AG04450 (cell line): Measurements from ENCODE around the gene CHST12. TPM values are rescaled to one million over a fixed set of nuclear protein-coding genes. Genes with fewer than 3 reads are reported as not detected.
"Not testable (repeated sequence)": the region's sequence is repeated elsewhere in the genome, so short reads cannot be mapped to it uniquely, and the experiment has no call there.

ENCODE experiments used
- CTCF ChIA-PET: fragments of 300-600, 350-600 bp; formaldehyde crosslinking; extraction: SDS; loops from one replicate; lab custom pipeline; 2022; ENCODE audit warnings: antibody characterized with exemption, inconsistent platforms; lab: Charles Lee
- POLR2A ChIA-PET: fragments of 350-600 bp; formaldehyde crosslinking; extraction: SDS; loops from one replicate; lab custom pipeline; 2021; ENCODE audit warnings: antibody characterized with exemption, inconsistent platforms; lab: Yijun Ruan, JAX
- DNase-seq: peaks from one replicate; pipeline ENCODE4 v3.0.0-alpha.2; 2011; ENCODE audit warnings: low read depth, low spot score
- H3K27ac ChIP-seq: one replicate; pipeline ENCODE4 v1.5.1; 2012; ENCODE audit warnings: low read depth, low read length, control low read depth
- H3K27me3 ChIP-seq: one replicate; pipeline ENCODE4 v1.6.0; 2012; ENCODE audit warnings: low read length; ENCODE audit not compliant: control insufficient read depth, insufficient read depth
- H3K4me3 ChIP-seq: 2 replicates; pipeline ENCODE4 v1.5.1; 2011; ENCODE audit warnings: mild to moderate bottlenecking, low read depth, low read length, control low read depth
- H3K9me3 ChIP-seq: 2 replicates; pipeline ENCODE4 v1.5.1; 2012; ENCODE audit warnings: low read length; ENCODE audit not compliant: control insufficient read depth, insufficient read depth
- polyA plus RNA-seq: library from polyadenylated mRNA; depleted of rRNA; stranded (reverse); fragments of >200 nt; gene quantifications from 2 replicates; pipeline ENCODE4 v1.2.3, GENCODE V29; 2011
- TF ChIP-seq, protein P1 (sequence below): IDR thresholded peaks from 2 replicates; pipeline ENCODE4 v1.5.1; 2011; ENCODE audit warnings: low read depth, low read length, control low read depth, inconsistent platforms

The CHST12 gene
- polyA plus RNA-seq, 1 experiment = 8.7 TPM

DNA sequence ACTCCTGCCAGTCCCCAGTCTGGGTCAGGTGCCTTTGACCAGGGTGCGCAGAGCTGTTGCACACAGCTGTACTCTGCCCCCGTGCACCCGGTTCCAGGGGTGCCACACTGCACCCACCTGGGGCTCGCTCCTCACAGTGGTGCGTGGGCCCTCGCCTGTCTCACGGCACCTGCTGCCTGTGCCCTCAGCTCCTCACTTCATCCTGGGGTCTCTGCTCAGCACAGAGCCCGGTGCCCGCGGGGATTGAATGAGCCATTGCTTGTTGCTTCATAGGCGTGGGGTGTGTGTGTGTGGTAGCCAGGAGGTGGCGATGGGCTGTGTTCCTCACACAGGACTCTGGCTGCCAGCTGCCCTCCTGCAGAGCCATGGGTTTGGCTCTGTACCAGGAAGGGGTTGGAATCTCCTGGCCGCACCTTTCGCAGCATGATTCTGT is 30.3 kb upstream of the CHST12 start:
- ChIA-PET POLR2A (no interaction called here), CTCF (no interaction called here)
- TF ChIP-seq, protein P1, sequence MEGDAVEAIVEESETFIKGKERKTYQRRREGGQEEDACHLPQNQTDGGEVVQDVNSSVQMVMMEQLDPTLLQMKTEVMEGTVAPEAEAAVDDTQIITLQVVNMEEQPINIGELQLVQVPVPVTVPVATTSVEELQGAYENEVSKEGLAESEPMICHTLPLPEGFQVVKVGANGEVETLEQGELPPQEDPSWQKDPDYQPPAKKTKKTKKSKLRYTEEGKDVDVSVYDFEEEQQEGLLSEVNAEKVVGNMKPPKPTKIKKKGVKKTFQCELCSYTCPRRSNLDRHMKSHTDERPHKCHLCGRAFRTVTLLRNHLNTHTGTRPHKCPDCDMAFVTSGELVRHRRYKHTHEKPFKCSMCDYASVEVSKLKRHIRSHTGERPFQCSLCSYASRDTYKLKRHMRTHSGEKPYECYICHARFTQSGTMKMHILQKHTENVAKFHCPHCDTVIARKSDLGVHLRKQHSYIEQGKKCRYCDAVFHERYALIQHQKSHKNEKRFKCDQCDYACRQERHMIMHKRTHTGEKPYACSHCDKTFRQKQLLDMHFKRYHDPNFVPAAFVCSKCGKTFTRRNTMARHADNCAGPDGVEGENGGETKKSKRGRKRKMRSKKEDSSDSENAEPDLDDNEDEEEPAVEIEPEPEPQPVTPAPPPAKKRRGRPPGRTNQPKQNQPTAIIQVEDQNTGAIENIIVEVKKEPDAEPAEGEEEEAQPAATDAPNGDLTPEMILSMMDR = no peak
- H3K27me3 ChIP-seq = no peaks in the 10 kb centered on the region
- H3K4me3 ChIP-seq = no peak overlapping the region
- no peak overlapping the region for H3K27ac ChIP-seq
- no peak for DNase-seq
- H3K9me3 ChIP-seq = no peaks in the 10 kb centered on the region

DNA sequence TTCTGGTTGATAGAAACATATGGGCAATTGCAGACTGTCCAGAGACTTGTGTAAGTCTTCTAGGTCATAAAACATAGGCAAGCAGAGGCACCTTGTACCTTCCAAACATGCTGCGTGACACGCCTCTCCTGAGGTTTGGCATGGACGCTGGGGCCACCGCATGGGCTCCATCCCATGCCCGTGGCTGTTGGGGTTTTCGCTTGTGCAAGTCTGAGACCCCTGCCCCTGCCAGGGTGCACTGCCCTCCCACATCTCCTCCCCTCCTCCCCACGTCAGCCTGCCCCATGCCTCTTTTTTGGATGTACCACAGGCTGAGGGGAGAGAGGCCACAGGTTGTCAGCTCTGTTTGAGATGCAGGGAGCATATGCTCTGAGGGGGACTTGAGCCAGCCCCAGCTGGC is 29.8 kb upstream of the CHST12 start:
- H3K9me3 ChIP-seq = no peaks in the 10 kb centered on the region
- no peak overlapping the region for H3K4me3 ChIP-seq
- ChIA-PET CTCF (no interaction called here), POLR2A (no interaction called here)
- TF ChIP-seq, protein P1 = no peak
- no peak overlapping the region for H3K27ac ChIP-seq
- no peak for DNase-seq
- no peaks in the 10 kb centered on the region for H3K27me3 ChIP-seq

DNA sequence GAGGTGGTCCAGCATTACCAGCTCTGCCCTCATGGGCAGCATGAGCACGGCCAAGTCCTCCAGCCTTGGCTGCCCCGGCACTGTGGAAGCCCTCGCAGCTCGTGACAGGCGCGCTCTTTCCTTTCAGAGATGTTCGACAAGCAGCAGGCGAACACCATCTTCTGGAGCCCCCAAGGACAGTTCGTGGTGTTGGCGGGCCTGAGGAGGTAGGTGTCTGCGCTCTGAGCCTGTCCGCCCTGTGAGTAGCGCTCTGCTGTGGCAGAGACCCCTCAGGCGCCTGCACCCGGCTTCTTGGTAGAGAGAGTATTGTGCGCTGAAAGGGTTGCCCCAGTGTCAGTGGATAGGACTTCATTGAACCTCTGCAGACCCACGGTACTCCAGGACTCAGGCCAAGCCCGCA is 29.0 kb upstream of the CHST12 start:
- TF ChIP-seq, protein P1 = no peak
- CTCF ChIA-PET = no interaction called here
- no peak for DNase-seq

DNA sequence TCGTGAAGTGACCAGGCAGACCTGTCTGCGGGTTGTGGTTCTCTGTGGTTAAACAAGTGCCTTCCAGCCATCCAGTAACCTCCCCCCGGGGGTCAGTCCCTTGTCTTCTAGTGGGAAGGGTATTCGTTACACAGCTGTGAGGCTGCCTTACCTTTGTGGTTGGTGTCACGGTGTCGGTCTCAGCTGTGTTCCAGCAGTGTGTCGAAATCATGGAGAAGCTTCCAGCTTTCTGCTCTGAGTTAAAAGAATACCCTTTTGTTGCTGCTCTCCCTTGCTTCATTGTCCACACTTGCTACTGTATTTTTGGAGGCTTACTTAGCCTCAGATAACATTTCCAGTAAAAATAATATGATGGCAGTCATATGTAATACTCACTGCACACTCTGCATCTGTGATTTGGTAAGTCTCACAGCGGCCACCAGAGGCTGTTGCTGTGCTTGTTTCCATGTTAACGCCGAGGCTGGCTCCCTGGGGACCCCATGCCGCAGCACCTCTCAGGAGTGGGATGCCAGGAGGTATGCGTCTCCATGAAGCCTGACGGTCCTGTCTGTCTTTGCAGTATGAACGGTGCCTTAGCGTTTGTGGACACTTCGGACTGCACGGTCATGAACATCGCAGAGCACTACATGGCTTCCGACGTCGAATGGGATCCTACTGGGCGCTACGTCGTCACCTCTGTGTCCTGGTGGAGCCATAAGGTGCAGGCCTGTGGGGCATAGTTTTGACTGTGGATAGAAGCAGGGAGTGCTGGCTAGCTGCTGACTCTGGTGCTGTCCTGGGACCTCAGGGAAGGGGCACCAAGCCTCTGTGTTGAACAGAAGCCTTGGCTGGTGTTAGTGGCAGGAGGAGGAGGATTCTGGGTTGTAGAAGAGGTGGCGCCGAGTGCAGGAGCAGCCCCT is 28.3 kb upstream of the CHST12 start:
- no peak for DNase-seq
- TF ChIP-seq, protein P1 = no peak
- Histone ChIP-seq H3K9me3 (no peaks in the 10 kb centered on the region), H3K4me3 (no peak overlapping the region), H3K27me3 (no peaks in the 10 kb centered on the region), H3K27ac (no peak overlapping the region)
- POLR2A ChIA-PET = no interaction called here
- CTCF ChIA-PET = no interaction called here

More for the DNA sequence above, 29.0 kb upstream of the CHST12 start:
- H3K4me3 ChIP-seq = no peak overlapping the region
- H3K9me3 ChIP-seq = no peaks in the 10 kb centered on the region
- POLR2A ChIA-PET = no interaction called here
- H3K27me3 ChIP-seq = no peaks in the 10 kb centered on the region
- H3K27ac ChIP-seq = no peak overlapping the region

DNA sequence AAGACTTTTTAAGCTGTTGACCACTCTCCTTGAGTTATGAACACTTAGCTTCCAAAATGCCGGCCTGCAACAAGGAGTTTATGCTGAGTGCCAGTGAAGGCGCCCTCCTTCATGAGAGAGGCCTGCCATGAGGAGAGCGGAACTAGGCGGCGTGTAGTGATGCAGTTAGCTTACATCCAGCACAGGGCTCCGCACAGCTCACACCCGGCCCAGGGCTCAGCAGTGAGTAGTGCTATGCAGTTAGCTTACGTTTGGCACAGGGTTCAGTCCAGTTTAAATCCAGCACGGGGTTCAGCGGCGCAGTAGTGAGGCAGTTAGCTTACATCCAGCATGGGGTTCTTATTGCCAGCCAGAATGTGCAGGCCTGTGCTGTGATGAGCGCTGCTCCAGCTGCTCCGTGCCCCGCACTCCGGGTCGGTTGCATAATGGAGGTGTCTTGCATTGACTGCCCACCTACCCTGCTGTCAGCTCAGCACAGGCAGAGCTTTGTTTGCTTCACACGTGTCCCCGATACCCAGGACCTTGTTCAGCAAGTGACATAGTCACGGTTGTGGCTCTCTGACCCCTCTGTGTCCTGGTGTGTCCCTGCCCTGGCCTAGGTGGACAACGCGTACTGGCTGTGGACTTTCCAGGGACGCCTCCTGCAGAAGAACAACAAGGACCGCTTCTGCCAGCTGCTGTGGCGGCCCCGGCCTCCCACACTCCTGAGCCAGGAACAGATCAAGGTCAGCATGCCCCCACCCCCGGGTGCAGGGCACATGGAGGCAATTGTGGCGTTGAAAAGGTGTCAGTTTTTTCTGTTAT is 26.9 kb upstream of the CHST12 start:
- Histone ChIP-seq H3K27me3 (no peaks in the 10 kb centered on the region), H3K27ac (no peak overlapping the region), H3K4me3 (no peak overlapping the region), H3K9me3 (no peaks in the 10 kb centered on the region)
- CTCF ChIA-PET = no interaction called here
- no peak for DNase-seq
- TF ChIP-seq, protein P1 = no peak
- POLR2A ChIA-PET = interaction anchor here (0.7 to 1.0 kb wide), 2 partner anchors 8 to 17 kb away, joined by 3 to 4 read pairs; no protein-coding TSS in a partner anchor

DNA sequence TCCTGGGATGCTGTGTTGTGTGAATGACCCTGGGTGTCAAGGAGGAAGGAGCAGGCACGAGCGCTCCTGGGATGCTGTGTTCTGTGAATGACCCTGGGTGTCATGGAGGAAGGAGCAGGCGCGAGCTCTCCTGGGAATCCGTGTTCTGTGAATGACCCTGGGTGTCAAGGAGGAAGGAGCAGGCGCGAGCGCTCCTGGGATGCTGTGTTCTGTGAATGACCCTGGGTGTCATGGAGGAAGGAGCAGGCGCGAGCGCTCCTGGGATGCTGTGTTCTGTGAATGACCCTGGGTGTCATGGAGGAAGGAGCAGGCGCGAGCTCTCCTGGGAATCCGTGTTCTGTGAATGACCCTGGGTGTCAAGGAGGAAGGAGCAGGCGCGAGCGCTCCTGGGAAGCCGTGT is 25.9 kb upstream of the CHST12 start:
- H3K27ac ChIP-seq, H3K27me3 ChIP-seq, H3K9me3 ChIP-seq, H3K4me3 ChIP-seq, DNase-seq, CTCF ChIA-PET: not testable (repeated sequence)
- POLR2A ChIA-PET = interaction anchor here (1.0 kb wide), 1 partner anchor 16 kb away, joined by 4 read pairs; no protein-coding TSS in a partner anchor

DNA sequence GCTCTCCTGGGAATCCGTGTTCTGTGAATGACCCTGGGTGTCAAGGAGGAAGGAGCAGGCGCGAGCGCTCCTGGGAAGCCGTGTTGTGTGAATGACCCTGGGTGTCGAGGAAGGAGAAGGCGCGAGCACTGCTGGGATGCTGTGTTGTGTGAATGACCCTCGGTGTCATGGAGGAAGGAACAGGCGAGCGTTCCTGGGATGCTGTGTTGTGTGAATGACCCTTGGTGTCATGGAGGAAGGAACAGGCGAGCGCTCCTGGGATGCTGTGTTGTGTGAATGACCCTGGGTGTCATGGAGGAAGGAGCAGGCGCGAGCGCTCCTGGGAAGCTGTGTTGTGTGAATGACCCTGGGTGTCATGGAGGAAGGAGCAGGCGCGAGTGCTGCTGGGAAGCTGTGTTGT is 25.3 kb upstream of the CHST12 start:
- CTCF ChIA-PET, H3K27ac ChIP-seq, DNase-seq, H3K9me3 ChIP-seq, H3K4me3 ChIP-seq, POLR2A ChIA-PET, H3K27me3 ChIP-seq: not testable (repeated sequence)
